B cell (primary cell): Measurements from ENCODE around the gene SFXN2. TPM values are rescaled to one million over a fixed set of nuclear protein-coding genes. Genes with fewer than 3 reads are reported as not detected.

Source experiments
- ATAC-seq: fragments of 200-7000 bp; cut with Tn5 transposase; one replicate; pipeline ENCODE4 v1.10.0; 2021; ENCODE audit warnings: low read depth, mild to moderate bottlenecking, moderate number of reproducible peaks, moderate library complexity
- CTCF ChIA-PET: fragments of 350-600 bp; sonication (Branson Sonifier 250); formaldehyde crosslinking; loops from one replicate; lab custom pipeline; 2021; ENCODE audit warnings: antibody characterized with exemption, inconsistent platforms; lab: Charles Lee
- POLR2A ChIA-PET: fragments of 350-600 bp; sonication (Branson Sonifier 250); formaldehyde crosslinking; loops from one replicate; lab custom pipeline; 2021; ENCODE audit warnings: antibody characterized with exemption; lab: Charles Lee
- DNase-seq: peaks from one replicate; pipeline ENCODE4 v3.0.0; 2013
- H2AFZ ChIP-seq: 2 replicates; pipeline ENCODE4 v1.6.1; 2012; ENCODE audit warnings: mild to moderate bottlenecking, low read depth, low read length; ENCODE audit not compliant: insufficient read depth, poor library complexity, severe bottlenecking
- H3K27ac ChIP-seq, 2 donors: 1 replicate in 1 of 2; 2 replicates in 1 of 2; pipeline ENCODE4 v1.5.1; 2012 to 2013; ENCODE audit warnings: low read length in 2 of 2, mild to moderate bottlenecking in 2 of 2, moderate library complexity in 1 of 2
- H3K27me3 ChIP-seq, 4 experiments: fragments of 200-600 bp in 1 of 4; sonication (generic) in 1 of 4; replicated peaks in 1 of 4; 1 replicate in 2 of 4; 2 replicates in 2 of 4; pipeline versions ENCODE4 v1.6.1 to v1.7.0; 2013 to 2016; ENCODE audit warnings: low read length in 3 of 4, mild to moderate bottlenecking in 2 of 4, mixed read lengths in 1 of 4, moderate library complexity in 1 of 4; ENCODE audit not compliant: insufficient read depth in 4 of 4, control insufficient read depth in 3 of 4; ENCODE audit errors: control extremely low read depth in 1 of 4
- H3K36me3 ChIP-seq, 2 experiments: replicated peaks in 1 of 2; 1 replicate in 1 of 2; 2 replicates in 1 of 2; pipeline versions ENCODE4 v1.6.1 to v1.7.1; 2013; ENCODE audit warnings: low read length in 1 of 2; ENCODE audit not compliant: insufficient read depth in 2 of 2, control insufficient read depth in 1 of 2; ENCODE audit errors: control extremely low read depth in 1 of 2, extremely low read depth in 1 of 2
- H3K4me1 ChIP-seq, 2 donors: fragments of 200-600 bp in 1 of 2; sonication (generic) in 1 of 2; 1 replicate in 1 of 2; 2 replicates in 1 of 2; pipeline versions ENCODE4 v1.5.1 to v1.6.1; 2013 to 2017; ENCODE audit warnings: low read length in 2 of 2; ENCODE audit not compliant: control insufficient read depth in 2 of 2, insufficient read depth in 2 of 2
- H3K4me2 ChIP-seq: replicated peaks from 2 replicates; pipeline ENCODE3; 2012; ENCODE audit warnings: mild to moderate bottlenecking, low read depth, low read length; ENCODE audit not compliant: poor library complexity, severe bottlenecking
- H3K4me3 ChIP-seq, 5 experiments: fragments of 200-600 bp in 1 of 5; sonication (generic) in 1 of 5; 1 replicate in 3 of 5; 2 replicates in 2 of 5; pipeline versions ENCODE4 v1.5.1 to v1.7.0; 2011 to 2016; ENCODE audit warnings: low read length in 4 of 5, mild to moderate bottlenecking in 4 of 5, low read depth in 2 of 5, control low read depth in 1 of 5, moderate library complexity in 1 of 5; ENCODE audit not compliant: insufficient read depth in 1 of 5; ENCODE audit errors: control extremely low read depth in 1 of 5, extremely low read depth in 1 of 5
- H3K79me2 ChIP-seq: fragments of 200-600 bp; sonication (generic); one replicate; pipeline ENCODE4 v1.6.0; 2016; ENCODE audit warnings: low read length; ENCODE audit not compliant: control insufficient read depth, insufficient read depth
- H3K9ac ChIP-seq: fragments of 200-600 bp; sonication (generic); 2 replicates; pipeline ENCODE4 v1.6.1; 2017; ENCODE audit warnings: mild to moderate bottlenecking, low read length, moderate library complexity
- H3K9me3 ChIP-seq, 3 donors: one replicate each; pipeline versions ENCODE4 v1.6.1 to v1.7.1; 2013; ENCODE audit warnings: low read length in 2 of 3; ENCODE audit not compliant: control insufficient read depth in 2 of 3, insufficient read depth in 1 of 3; ENCODE audit errors: control extremely low read depth in 1 of 3
- H4K20me1 ChIP-seq: 2 replicates; pipeline ENCODE4 v1.6.0; 2012; ENCODE audit warnings: mild to moderate bottlenecking, low read length; ENCODE audit not compliant: insufficient read depth, control insufficient read depth, poor library complexity, severe bottlenecking
- H3K27ac Mint-ChIP-seq: one replicate; pipeline ENCODE4 v1.8.0; 2021; ENCODE audit warnings: mixed read lengths
- H3K27me3 Mint-ChIP-seq: one replicate; pipeline ENCODE4 v1.8.0; 2021; ENCODE audit warnings: mixed read lengths
- H3K4me1 Mint-ChIP-seq: one replicate; pipeline ENCODE4 v1.8.0; 2021; ENCODE audit warnings: mixed read lengths
- H3K4me3 Mint-ChIP-seq: one replicate; pipeline ENCODE4 v1.8.0; 2021; ENCODE audit warnings: mixed read lengths
- H3K9me3 Mint-ChIP-seq: one replicate; pipeline ENCODE4 v1.8.0; 2022; ENCODE audit warnings: mixed read lengths; ENCODE audit not compliant: insufficient read depth
- CTCF ChIP-seq: fragments of 200-600 bp; IDR thresholded peaks from one replicate; pipeline ENCODE4 v1.8.0; 2022; ENCODE audit warnings: antibody characterized with exemption, mild to moderate bottlenecking
- EZH2 ChIP-seq: IDR thresholded peaks from 2 replicates; pipeline ENCODE4 v1.6.1; 2012; ENCODE audit warnings: borderline replicate concordance, low read depth, mild to moderate bottlenecking, moderate library complexity, low read length; ENCODE audit not compliant: insufficient read depth, poor library complexity, severe bottlenecking
- WGBS: methylation state at CpG from one replicate; pipeline ENCODE4 v1.1.5; 2013; ENCODE audit warnings: missing lambda C conversion rate; ENCODE audit not compliant: insufficient coverage; 5-methylcytosine and 5-hydroxymethylcytosine counted together
- intact Hi-C: fragments of 100-400 bp; cut with micrococcal nuclease; formaldehyde crosslinking; loops from one replicate; pipeline ENCODE4 v1.10.0; 2022
- polyA plus RNA-seq: library from polyadenylated mRNA; depleted of rRNA; stranded (reverse); fragments of >200 nt; gene quantifications from 2 replicates; pipeline ENCODE4 v1.2.3, GENCODE V29; 2012
- total RNA-seq, 2 donors: library from RNA; stranded (reverse); fragments of 120-200 nt in 1 of 2; gene quantifications; 1 replicate in 1 of 2; 2 replicates in 1 of 2; pipeline versions ENCODE4 v1.2.3 to v1.2.4, GENCODE V29; 2013 to 2022

SFXN2 gene
- total and polyA plus RNA-seq, 2 donors (not counting 1 experiment from before 2014, with no cell fraction given) = 8.1 to 23.5 TPM

GRCh38 chr10:102744374-102745051 is 30.1 kb downstream of the SFXN2 start:
- TF ChIP-seq EZH2 (no peak), CTCF (no peak)
- intact Hi-C loops = loop anchor here (10.0 kb wide), 2 partner anchors 50 to 620 kb away; partner anchors contain the start of gene TAF5
- 22% methylated on average over 9 of the region's 9 CpGs for WGBS
- DNase-seq (peak; percentile 15), ATAC-seq (no peak)
- Mint-ChIP-seq H3K27ac (peak overlapping the region; percentile 88), H3K9me3 (no peaks in the 10 kb centered on the region), H3K4me1 (peaks cover 42% of the 10 kb centered on the region), H3K4me3 (peak overlapping the region; percentile 89), H3K27me3 (no peaks in the 10 kb centered on the region)
- H3K4me2 ChIP-seq = peak overlapping the region; percentile 85
- no peaks in the 10 kb centered on the region for H3K9me3 ChIP-seq
- peaks cover 10% of the 10 kb centered on the region for H4K20me1 ChIP-seq
- H3K4me3 ChIP-seq = peak overlapping the region; percentile 70 to 96 (median 89)
- H3K9ac ChIP-seq = peak overlapping the region; percentile 87
- H3K79me2 ChIP-seq = peaks cover 58% of the 10 kb centered on the region
- H3K4me1 ChIP-seq = peaks cover 24 to 25% of the 10 kb centered on the region in 2 donors
- H3K36me3 ChIP-seq = peaks cover 2 to 6% of the 10 kb centered on the region in 2 experiments
- peak overlapping the region; percentile 87 for H2AFZ ChIP-seq
- ChIA-PET CTCF (interaction anchor here (0.6 to 3.7 kb wide), 4 partner anchors 10 to 500 kb away, joined by 3 to 14 read pairs (median 6); partner anchors contain the start of genes ARL3 and SFXN2), POLR2A (interaction anchor here (1.0 to 1.6 kb wide), 3 partner anchors 68 to 110 kb away, joined by 3 to 4 read pairs (median 3); no protein-coding TSS in a partner anchor)
- peaks cover 0 to 2% (median 0%) of the 10 kb centered on the region in 4 experiments for H3K27me3 ChIP-seq
- H3K27ac ChIP-seq = peak overlapping the region in 1 of 2 donors; percentile 86

GRCh38 chr10:102745157-102745556 is 30.7 kb downstream of the SFXN2 start:
- Histone ChIP-seq H3K4me3 (peak overlapping the region in 4 of 5 experiments; percentile 70 to 96 (median 83)), H3K9me3 (no peaks in the 10 kb centered on the region), H3K4me2 (peak overlapping the region; percentile 85), H3K27ac (no peak overlapping the region), H3K4me1 (peaks cover 24 to 25% of the 10 kb centered on the region in 2 donors), H3K27me3 (peaks cover 0 to 2% (median 0%) of the 10 kb centered on the region in 4 experiments), H2AFZ (no peak overlapping the region), H4K20me1 (peaks cover 10% of the 10 kb centered on the region), H3K9ac (peak overlapping the region; percentile 87), H3K36me3 (peaks cover 2 to 6% of the 10 kb centered on the region in 2 experiments), H3K79me2 (peaks cover 64% of the 10 kb centered on the region)
- no peaks in the 10 kb centered on the region for H3K27me3 Mint-ChIP-seq
- no peak for ATAC-seq
- TF ChIP-seq CTCF = no peak
- TF ChIP-seq EZH2 = no peak
- H3K9me3 Mint-ChIP-seq = no peaks in the 10 kb centered on the region
- peak overlapping the region; percentile 26 for H3K27ac Mint-ChIP-seq
- CTCF ChIA-PET = interaction anchor here (3.7 kb wide), 1 partner anchor 31 kb away, joined by 14 read pairs; the partner anchor contains the start of genes ARL3 and SFXN2
- intact Hi-C loops = loop anchor here (10.0 kb wide), 2 partner anchors 50 to 620 kb away; partner anchors contain the start of gene TAF5
- WGBS = no CpG with 5 or more reads among the region's 4 CpGs
- peak overlapping the region; percentile 89 for H3K4me3 Mint-ChIP-seq
- POLR2A ChIA-PET = interaction anchor here (1.0 kb wide), 1 partner anchor 67 kb away, joined by 3 read pairs; no protein-coding TSS in a partner anchor
- DNase-seq = no peak
- peaks cover 42% of the 10 kb centered on the region for H3K4me1 Mint-ChIP-seq
